GM19239 (cell line): ENCODE measurements around the gene C1orf87.

Experiments used
- DNase-seq: peaks from one replicate; pipeline ENCODE4 v3.0.0; 2011; ENCODE audit warnings: low spot score; ENCODE audit not compliant: insufficient read length
- FAIRE-seq: peaks from 2 replicates; lab custom pipeline; 2011; peaks lifted over from hg19 to GRCh38; lab: Jason Lieb, UNC

C1orf87 gene

GRCh38 chr1:60073605-60074278, at the start of gene C1orf87:
TSS of gene C1orf87 (minus strand) at chr1:60073770. CDS start at chr1:60072643, 1,127 bp downstream.
- DNase-seq: no peak
- FAIRE-seq: no peak

GRCh38 chr1:60118085-60118484, 44.5 kb upstream of the C1orf87 start:
- no peak for FAIRE-seq
- DNase-seq: no peak

DNA sequence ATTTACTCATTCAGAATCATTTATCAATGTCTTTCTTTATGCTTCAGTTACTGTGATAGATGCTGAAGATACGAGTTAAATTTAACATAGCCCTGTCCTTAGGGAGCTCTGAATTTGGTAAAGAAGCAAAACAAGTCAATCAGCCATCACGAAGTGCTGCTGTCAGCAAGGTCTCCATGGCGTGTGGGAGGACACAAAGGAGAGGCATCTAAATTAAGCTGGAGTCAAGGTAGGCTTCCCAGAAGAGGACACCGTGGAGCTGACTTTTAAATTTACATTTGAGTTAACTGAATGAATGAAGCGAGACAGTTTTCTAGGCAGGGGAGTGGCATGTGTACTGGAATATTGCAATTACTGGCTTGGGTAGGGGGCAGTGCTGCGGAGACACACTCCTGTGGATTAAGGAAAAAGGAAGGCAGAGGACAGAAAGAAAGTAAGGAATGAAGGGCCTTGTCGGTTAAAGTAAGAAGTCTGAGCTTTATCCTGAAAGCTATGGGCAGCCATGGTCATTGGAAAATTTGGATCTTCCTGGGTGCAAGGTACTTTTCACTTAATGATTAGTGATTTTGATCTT, 41.3 kb upstream of the C1orf87 start:
- FAIRE-seq: no peak
- no peak for DNase-seq

DNA sequence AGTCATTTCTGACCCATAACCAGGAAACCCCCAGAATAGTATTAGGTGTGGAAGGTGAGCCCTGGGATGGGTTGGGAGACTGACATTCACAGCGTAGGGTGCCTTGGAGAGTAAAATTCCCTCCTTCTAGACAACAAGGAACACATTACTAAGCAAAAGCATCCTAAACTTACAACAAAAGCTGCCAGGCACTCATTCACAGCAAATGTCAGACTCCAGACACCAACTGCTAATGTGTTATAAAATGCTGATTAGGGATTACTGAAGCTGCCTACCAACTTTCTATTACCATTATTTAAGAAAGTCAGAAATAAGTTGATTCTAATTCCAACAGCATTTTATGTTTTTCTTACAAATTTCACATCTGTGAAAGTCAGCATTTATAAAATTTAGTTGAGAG, 40.0 kb upstream of the C1orf87 start:
- FAIRE-seq (no peak), DNase-seq (no peak)

- no peak for DNase-seq
- FAIRE-seq: no peak
Observed at GRCh38 chr1:60113028-60113427, 39.5 kb upstream of the C1orf87 start.

DNA sequence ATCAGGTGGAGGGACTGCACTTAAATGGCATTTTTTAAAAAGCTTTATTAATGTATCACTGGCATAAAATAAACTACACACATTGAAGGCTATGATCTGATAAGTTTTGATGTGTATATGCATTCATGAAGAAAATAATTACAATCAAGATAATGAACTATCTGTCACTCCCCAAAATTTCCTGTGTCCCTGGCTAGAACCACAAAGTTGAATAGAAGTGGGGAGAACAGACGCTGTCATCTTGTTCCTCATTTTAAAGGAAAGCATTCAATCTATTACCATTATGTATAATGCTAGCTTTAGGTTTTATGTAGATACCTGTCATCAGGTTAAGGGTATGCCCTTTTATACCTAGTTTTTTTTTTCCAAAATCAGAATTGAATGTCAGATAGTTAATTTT, 38.1 kb upstream of the C1orf87 start:
- no peak for FAIRE-seq

GRCh38 chr1:60111118-60111517, 37.5 kb upstream of the C1orf87 start:
- FAIRE-seq (no peak), DNase-seq (no peak)

More for the DNA sequence above, 38.1 kb upstream of the C1orf87 start:
- no peak for DNase-seq

- no peak for FAIRE-seq
- DNase-seq: no peak
Observed at GRCh38 chr1:60108196-60108595, 34.6 kb upstream of the C1orf87 start.

GRCh38 chr1:60103186-60103585, 29.6 kb upstream of the C1orf87 start:
- FAIRE-seq: no peak

GRCh38 chr1:60102267-60103061, 28.9 kb upstream of the C1orf87 start:
- FAIRE-seq: no peak
- no peak for DNase-seq

More at GRCh38 chr1:60103186-60103585, 29.6 kb upstream of the C1orf87 start:
- DNase-seq: no peak

GRCh38 chr1:60101516-60101915, 27.9 kb upstream of the C1orf87 start:
- DNase-seq (no peak), FAIRE-seq (no peak)

GRCh38 chr1:60091195-60091715, 17.7 kb upstream of the C1orf87 start:
- no peak for DNase-seq
- FAIRE-seq: no peak

GRCh38 chr1:60090655-60091054, 17.1 kb upstream of the C1orf87 start:
- no peak for DNase-seq
- FAIRE-seq: no peak

DNA sequence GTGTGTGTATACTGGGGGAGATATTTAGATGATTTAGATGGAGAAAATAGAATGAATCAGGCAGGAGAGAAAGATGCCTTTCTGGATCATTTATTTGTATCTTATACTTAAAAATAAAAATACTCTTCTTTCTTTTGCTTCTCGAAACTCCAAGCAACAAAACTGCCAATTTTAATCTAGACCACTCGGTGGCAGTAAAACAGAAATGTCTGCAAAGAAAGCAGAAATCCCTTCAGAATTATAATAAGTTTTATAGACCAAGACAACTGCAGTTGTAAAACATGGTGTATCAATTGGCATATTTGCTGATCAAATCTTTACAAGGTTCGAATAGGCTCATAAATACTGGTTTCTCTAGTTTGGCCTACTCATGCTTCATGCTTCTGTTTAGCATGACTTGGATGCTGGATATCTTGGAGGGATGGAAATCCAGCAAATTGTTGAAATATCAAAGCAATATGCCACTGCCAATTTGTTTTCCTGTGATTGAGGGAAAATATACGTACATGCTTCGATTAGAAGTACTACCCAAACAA, 15.1 kb upstream of the C1orf87 start:
- DNase-seq (no peak), FAIRE-seq (no peak)

- no peak for DNase-seq
- FAIRE-seq: no peak
Observed at GRCh38 chr1:60087681-60088080, 14.1 kb upstream of the C1orf87 start.

GRCh38 chr1:60078182-60078581, 4.6 kb upstream of the C1orf87 start:
- DNase-seq (no peak), FAIRE-seq (no peak)

DNA sequence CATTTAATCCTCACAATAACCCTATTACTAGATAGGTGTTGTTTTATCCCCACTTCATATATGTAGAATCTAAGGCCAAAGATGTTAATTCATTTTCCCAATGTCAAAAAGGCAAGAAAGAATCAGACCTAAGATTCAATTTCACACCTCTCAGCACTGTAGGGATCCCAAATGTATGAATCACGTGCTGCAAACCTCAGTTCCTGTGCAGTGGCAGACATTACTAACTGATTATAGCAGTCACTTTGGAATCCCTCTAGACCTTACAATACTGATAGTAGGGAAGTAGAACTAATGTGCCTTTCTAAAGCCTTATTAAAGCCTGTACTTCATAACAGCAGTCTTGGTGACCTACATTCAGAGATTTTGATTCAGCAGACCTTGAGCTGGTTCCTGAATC, 2.3 kb downstream of the C1orf87 start:
- DNase-seq (no peak), FAIRE-seq (no peak)

- no peak for DNase-seq
- FAIRE-seq: no peak
Observed at GRCh38 chr1:60069691-60070090, 3.9 kb downstream of the C1orf87 start.

GRCh38 chr1:60068393-60069045, 5.1 kb downstream of the C1orf87 start:
- no peak for FAIRE-seq
- DNase-seq: no peak

GRCh38 chr1:60066001-60066400, 7.6 kb downstream of the C1orf87 start:
- DNase-seq (no peak), FAIRE-seq (no peak)
